Stimulated activated naive B cell treated with anti-CD40 and anti-IgM and Interleukin-4, amounts not matched to agents 10 μg/mL and 1 μg/mL and 100 μg/mL, for 72 hours (primary cell): ENCODE results near the gene PSMA6.
"Not testable (repeated sequence)": the region's sequence is repeated elsewhere in the genome, so short reads cannot be mapped to it uniquely, and the experiment has no call there.

Experiments used
- ATAC-seq, 2 donors: fragments of 150-1000 bp; cut with Tn5 transposase; replicated peaks; 2 replicates each; pipeline ENCODE4 v1.10.0; 2021; ENCODE audit warnings: moderate library complexity in 1 of 2
- DNase-seq: peaks from one replicate; pipeline ENCODE4 v3.0.0; 2021
- H3K27ac Mint-ChIP-seq: one replicate; pipeline ENCODE4 v1.8.0; 2022; ENCODE audit warnings: mild to moderate bottlenecking, mixed read lengths
- H3K27me3 Mint-ChIP-seq, 2 donors: one replicate each; pipeline ENCODE4 v1.8.0; 2022; ENCODE audit warnings: mixed read lengths in 2 of 2
- H3K36me3 Mint-ChIP-seq, 2 donors: one replicate each; pipeline ENCODE4 v1.8.0; 2022; ENCODE audit warnings: mixed read lengths in 2 of 2, mild to moderate bottlenecking in 1 of 2
- H3K4me1 Mint-ChIP-seq, 2 donors: one replicate each; pipeline ENCODE4 v1.8.0; 2022; ENCODE audit warnings: mixed read lengths in 2 of 2, mild to moderate bottlenecking in 1 of 2
- H3K4me3 Mint-ChIP-seq, 2 donors: one replicate each; pipeline ENCODE4 v1.8.0; 2022; ENCODE audit warnings: mild to moderate bottlenecking in 2 of 2, mixed read lengths in 2 of 2, moderate library complexity in 1 of 2
- H3K9me3 Mint-ChIP-seq, 2 donors: one replicate each; pipeline ENCODE4 v1.8.0; 2022; ENCODE audit warnings: mixed read lengths in 2 of 2, mild to moderate bottlenecking in 1 of 2

Gene PSMA6

DNA sequence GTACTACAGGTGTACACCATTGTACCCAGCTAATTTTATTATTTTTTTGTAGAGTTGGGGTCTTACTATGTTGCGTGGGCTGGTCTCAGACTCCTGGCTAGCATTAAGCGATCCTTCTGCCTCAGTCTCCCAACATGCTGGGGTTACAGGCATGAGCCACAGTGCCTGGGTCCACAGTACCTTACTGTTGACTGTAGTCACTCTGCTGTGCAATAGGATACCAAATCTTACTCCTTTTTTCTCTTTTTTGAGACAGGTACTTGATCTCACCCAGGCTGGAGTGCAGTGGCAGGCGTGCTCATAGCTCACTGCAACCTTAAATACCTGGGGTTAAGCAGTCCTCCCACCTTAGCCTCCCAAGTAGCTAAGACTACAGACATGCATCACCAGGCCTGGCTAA, 25.6 kb downstream of the PSMA6 start:
- Mint-ChIP-seq H3K4me3 (no peak overlapping the region), H3K4me1 (no peaks in the 10 kb centered on the region), H3K27me3 (no peaks in the 10 kb centered on the region), H3K9me3 (no peaks in the 10 kb centered on the region), H3K36me3 (peaks cover 15 to 37% of the 10 kb centered on the region in 2 donors), H3K27ac (no peak overlapping the region)
- ATAC-seq = no peak
- DNase-seq = no peak

DNA sequence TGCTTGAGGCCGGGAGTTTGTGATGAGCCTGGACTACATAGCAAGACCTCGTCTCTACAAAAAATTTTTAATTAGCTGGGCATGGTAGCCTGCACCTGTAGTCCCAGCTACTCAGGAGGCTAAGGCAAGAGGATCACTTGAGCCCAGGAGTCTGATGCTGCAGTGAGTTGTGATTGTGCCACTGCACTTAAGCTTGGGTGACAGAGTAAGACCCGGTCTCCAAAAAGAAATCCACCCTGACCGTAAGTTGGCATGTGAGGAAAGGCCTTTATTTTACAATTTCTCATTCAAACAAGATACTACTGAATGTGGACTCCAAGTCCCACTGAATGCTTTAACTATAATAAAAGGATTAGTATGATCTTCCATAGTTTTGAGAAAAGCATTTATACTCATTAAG, 27.3 kb downstream of the PSMA6 start:
- Mint-ChIP-seq H3K27ac (no peak overlapping the region), H3K36me3 (peaks cover 12 to 31% of the 10 kb centered on the region in 2 donors), H3K27me3 (no peaks in the 10 kb centered on the region), H3K4me3 (no peak overlapping the region), H3K9me3 (no peaks in the 10 kb centered on the region), H3K4me1 (no peaks in the 10 kb centered on the region)
- DNase-seq (no peak), ATAC-seq (no peak)

DNA sequence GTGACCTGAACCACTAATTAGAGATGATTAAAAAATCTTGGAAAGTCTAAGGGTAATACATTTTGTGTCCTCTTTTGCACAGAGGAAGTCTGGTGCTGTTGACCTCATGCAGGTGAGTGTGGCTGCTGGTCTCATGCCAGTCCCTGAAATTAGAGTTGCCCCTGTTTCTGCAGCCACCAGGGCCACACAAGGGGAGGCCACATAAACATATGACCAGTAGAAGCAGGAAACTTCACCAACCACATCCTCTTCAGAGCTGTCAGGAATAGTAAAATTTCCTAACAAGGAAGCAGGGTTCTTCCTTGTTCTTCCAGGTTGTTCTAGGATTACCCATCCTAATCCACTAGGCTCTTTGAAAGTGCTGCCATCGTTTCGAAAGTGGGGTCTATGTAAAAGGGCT, 28.3 kb downstream of the PSMA6 start:
- no peaks in the 10 kb centered on the region for H3K4me1 Mint-ChIP-seq
- ATAC-seq = no peak
- no peaks in the 10 kb centered on the region for H3K9me3 Mint-ChIP-seq
- H3K27me3 Mint-ChIP-seq = no peaks in the 10 kb centered on the region
- H3K27ac Mint-ChIP-seq = no peak overlapping the region
- H3K4me3 Mint-ChIP-seq = no peak overlapping the region
- no peak for DNase-seq
- peaks cover 5 to 23% of the 10 kb centered on the region in 2 donors for H3K36me3 Mint-ChIP-seq

- H3K4me3 Mint-ChIP-seq = no peak overlapping the region
These were observed 34.2 kb downstream of the PSMA6 start for GRCh38 chr14:35326375-35326774.

DNA sequence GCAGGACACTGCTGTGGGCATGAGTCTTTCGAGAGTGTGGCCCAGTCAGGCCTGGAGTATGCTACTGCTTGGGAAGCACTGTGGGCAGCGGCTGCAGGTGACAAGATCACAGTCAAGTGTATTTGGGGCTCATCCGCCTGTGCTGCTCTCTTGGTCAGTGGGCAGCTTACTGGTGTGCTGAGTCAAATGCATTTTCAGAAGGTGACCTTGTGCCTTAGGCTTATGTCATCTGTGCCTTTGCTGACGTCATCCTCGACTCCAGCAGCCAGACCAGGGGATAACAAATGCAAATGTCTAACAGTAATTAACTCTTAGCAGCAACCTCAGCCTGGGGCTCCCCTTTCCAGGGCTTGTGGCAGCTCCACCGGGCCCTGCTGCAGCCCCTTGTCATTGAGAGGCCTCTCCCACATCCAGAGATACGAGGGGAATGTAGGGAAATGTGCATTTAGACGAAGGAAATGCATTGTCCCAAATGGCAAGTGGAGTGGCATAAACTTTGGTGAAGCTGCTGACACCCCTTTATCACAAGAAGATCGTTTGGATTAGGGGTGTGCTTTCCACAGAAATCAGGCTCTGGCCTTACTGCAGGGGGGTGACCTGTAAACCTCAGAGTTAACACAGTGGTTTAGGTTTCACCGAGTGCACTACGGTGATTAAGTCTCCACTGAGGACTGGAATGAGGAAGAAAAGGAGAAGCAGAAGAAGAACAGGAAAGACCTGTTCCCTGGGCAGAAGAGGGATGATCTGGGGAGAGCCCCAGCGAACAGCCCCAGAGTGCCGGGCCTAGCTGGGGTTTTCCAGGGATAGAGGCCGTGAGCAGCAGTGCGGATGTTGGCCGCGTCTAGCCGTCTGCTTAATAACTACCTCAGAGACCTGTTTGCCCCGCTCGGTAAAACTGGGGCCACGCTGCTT, 39.7 kb downstream of the PSMA6 start:
- peak; percentile 62 to 71 for ATAC-seq
- no peaks in the 10 kb centered on the region for H3K9me3 Mint-ChIP-seq
- no peaks in the 10 kb centered on the region for H3K27me3 Mint-ChIP-seq
- H3K36me3 Mint-ChIP-seq = no peaks in the 10 kb centered on the region
- H3K27ac Mint-ChIP-seq = peak overlapping the region; percentile 44
- DNase-seq = peak; percentile 41
- peak overlapping the region; percentile 6 to 55 for H3K4me3 Mint-ChIP-seq
- peaks cover 26 to 39% of the 10 kb centered on the region in 2 donors for H3K4me1 Mint-ChIP-seq

More at GRCh38 chr14:35326375-35326774, 34.2 kb downstream of the PSMA6 start:
- H3K27ac Mint-ChIP-seq = no peak overlapping the region
- H3K4me1 Mint-ChIP-seq = peaks cover 2 to 7% of the 10 kb centered on the region in 2 donors
- H3K36me3 Mint-ChIP-seq = peaks cover 0 to 3% of the 10 kb centered on the region in 2 donors
- ATAC-seq (no peak), DNase-seq (no peak)
- H3K9me3 Mint-ChIP-seq = no peaks in the 10 kb centered on the region
- no peaks in the 10 kb centered on the region for H3K27me3 Mint-ChIP-seq

GRCh38 chr14:35332517-35333263, 40.5 kb downstream of the PSMA6 start:
- ATAC-seq = peak; percentile 61 to 66
- Mint-ChIP-seq H3K4me1 (peaks cover 26 to 39% of the 10 kb centered on the region in 2 donors), H3K9me3 (no peaks in the 10 kb centered on the region), H3K27ac (peak overlapping the region; percentile 44), H3K36me3 (no peaks in the 10 kb centered on the region), H3K4me3 (peak overlapping the region; percentile 44 to 55), H3K27me3 (no peaks in the 10 kb centered on the region)
- DNase-seq = no peak

DNA sequence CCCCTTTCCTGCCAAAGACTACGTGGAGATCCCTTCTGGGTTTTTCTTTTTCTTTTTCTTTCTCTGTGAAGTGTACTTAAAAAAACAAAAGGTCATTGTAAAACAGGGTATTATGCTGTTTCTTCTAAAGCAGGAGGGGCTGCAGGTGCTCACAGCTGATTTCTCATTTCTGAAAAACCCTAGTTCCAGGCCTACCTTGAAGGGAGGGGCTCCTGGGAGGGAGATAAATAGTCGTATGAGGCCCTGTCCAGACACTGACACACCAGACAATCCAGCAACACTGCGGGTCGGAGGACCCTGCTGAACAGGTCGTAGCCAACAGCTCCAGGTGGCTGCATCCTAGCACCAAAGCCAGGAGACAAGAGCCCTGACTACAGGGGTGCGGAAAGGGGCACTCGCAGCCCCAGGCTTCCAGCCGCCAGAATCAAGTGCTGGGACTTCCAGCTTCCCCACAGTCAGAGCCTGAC, 41.1 kb downstream of the PSMA6 start:
- peak overlapping the region; percentile 44 for H3K27ac Mint-ChIP-seq
- H3K4me1 Mint-ChIP-seq = peaks cover 26 to 39% of the 10 kb centered on the region in 2 donors
- H3K4me3 Mint-ChIP-seq = peak overlapping the region in 1 of 2 donors; percentile 41
- ATAC-seq (peak; percentile 15 to 32), DNase-seq (no peak)
- H3K27me3 Mint-ChIP-seq = no peaks in the 10 kb centered on the region
- H3K36me3 Mint-ChIP-seq = no peaks in the 10 kb centered on the region
- no peaks in the 10 kb centered on the region for H3K9me3 Mint-ChIP-seq

DNA sequence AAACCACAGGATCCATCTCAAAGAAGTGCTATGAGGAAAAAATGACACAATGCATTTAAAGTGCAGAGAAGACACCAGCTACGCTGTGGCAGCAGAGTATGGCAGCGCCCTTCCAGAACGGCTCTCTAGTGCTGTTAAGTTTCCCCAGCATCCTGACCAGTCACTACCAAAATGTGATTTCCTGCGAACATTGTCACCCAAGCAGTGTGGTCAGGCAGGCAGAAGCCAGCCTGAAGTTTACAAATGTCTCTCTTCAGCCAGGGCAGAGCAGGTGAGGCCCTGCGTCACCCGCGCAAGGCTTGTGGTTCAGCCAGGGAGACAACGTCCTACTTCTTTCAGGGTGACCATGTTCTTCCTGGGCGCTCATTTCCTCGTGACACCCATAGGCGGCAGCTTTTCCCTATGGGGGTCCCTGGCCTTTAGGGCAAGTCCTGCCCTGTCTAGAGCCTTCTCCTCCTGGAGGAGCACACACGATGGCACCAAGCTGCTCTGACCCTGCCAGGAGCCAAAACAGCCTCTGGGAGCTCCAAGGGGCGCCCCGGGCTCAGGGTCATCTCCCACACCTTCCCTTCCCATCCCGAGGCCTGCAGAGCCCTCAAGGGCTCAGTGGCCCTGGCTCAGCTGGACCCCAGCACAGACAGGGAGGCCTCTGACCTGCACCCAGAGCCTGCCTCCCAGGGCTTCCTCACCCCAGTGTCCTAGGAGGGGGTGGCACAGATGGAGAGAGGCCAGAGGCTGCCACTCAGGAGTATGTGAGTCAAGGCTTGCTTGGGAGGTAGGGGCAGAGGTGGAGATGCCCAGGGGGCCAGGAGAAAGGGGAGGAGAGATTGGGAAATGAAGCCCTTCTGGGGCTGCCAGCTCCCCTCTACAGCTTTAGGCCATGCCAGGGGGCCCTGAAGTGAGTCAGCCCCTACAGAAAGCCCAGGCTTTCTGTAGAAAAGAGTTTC, 41.9 kb downstream of the PSMA6 start:
- H3K4me3 Mint-ChIP-seq = peak overlapping the region in 1 of 2 donors; percentile 37
- H3K9me3 Mint-ChIP-seq = no peaks in the 10 kb centered on the region
- H3K27ac Mint-ChIP-seq = peak overlapping the region; percentile 91
- DNase-seq (no peak), ATAC-seq (peak; percentile 4 to 6)
- no peaks in the 10 kb centered on the region for H3K27me3 Mint-ChIP-seq
- H3K4me1 Mint-ChIP-seq = peaks cover 26 to 41% of the 10 kb centered on the region in 2 donors
- H3K36me3 Mint-ChIP-seq = no peaks in the 10 kb centered on the region

GRCh38 chr14:35335388-35336092, 43.4 kb downstream of the PSMA6 start:
- no peak overlapping the region for H3K27ac Mint-ChIP-seq
- DNase-seq = no peak
- H3K9me3 Mint-ChIP-seq = no peaks in the 10 kb centered on the region
- H3K4me3 Mint-ChIP-seq = no peak overlapping the region
- H3K36me3 Mint-ChIP-seq = no peaks in the 10 kb centered on the region
- H3K27me3 Mint-ChIP-seq = no peaks in the 10 kb centered on the region
- H3K4me1 Mint-ChIP-seq = peaks cover 38 to 49% of the 10 kb centered on the region in 2 donors
- ATAC-seq = no peak

- not testable (repeated sequence) for DNase-seq, ATAC-seq, H3K27me3 Mint-ChIP-seq, H3K36me3 Mint-ChIP-seq, H3K9me3 Mint-ChIP-seq, H3K4me3 Mint-ChIP-seq
- Mint-ChIP-seq H3K4me1 (peaks cover 39 to 54% of the 10 kb centered on the region in 2 donors), H3K27ac (peak overlapping the region; percentile 85)
These were observed 44.0 kb downstream of the PSMA6 start for GRCh38 chr14:35336171-35336493.

DNA sequence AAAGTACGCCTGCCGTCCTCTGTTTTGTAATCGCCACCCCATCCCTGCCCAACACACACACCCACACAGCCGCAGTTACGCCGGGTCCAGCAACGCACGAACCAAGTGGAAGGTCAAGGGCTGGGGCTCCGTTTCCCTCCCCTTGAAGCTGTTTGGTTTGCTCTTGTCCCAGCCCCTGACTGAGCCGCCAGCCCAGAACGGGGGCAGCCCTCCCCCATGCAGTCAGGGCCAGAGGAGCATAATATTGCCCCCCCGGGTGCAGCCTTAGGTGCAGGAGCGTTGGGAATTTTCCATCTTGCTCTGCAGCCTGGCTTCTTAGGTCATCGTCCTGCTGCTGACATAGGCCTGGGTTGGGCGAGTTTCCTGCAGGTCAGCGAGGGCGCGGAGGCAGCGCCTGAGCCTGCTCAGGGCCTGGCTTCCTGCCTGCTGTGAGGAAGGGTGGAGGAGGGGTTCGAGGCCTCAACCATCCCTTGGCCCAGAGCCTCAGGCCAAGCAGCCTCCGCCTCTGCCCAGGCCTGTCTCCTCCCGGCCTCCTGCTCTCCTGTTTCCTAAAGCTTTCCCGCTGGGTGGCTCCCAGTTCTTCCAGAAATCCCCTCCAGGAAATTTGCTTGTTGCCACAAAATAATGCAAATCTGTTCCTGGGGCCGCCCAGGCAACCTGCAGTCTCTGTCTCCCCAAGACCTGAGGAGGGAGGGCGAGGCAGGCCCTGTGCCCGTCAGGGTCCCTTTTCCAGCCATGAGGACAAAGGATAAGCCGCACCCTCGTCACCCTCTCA, 44.5 kb downstream of the PSMA6 start:
- DNase-seq (no peak), ATAC-seq (no peak)
- H3K27me3 Mint-ChIP-seq = no peaks in the 10 kb centered on the region
- H3K36me3 Mint-ChIP-seq = no peaks in the 10 kb centered on the region
- no peaks in the 10 kb centered on the region for H3K9me3 Mint-ChIP-seq
- H3K4me3 Mint-ChIP-seq = no peak overlapping the region
- H3K4me1 Mint-ChIP-seq = peaks cover 44 to 57% of the 10 kb centered on the region in 2 donors
- H3K27ac Mint-ChIP-seq = peak overlapping the region; percentile 85

DNA sequence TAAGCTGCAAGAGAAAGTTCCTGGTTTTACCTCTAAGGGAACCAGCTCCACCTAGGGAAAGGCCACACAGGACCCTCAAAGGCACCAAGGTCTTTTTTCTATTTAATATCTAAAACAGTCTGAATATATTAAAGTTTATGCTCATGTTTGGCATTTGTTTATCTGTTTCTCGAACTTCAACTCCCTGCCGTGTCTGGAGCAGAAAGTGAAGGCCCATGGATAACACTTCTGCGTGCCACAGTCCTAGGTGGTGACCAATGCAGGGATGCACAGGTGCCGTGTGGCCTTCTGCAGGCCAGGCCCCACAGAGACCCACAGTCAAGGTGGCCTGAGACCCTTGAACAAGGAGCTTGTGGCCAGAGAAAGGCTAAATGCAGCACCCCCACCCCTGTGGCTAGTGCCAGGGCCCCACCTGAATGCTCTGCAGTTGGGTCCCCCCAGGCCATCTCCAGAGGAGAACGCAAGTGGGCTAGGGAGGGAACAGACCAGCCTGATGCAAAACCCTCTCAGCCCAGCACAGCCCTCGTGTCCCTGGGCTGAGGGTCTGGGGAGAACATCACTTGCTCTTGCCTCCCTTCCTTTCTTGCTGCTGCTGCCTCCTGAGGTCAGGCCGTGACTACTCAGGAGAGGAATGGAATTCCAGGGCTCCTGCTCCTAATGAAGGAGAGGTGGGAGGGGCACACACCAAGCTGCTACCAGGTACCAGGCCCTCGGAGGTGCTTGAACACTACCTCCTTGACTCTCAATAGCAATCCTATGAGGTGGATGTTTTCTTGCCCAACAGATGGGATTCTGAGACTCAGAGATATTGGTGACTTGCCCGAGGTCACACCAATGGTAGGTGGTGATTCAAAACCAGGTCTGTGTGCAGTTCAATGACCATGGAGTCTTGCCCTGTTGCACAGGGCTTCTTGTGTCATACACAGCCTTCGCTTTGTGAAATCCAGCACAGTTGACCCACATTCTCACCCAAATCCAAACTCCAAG, 45.4 kb downstream of the PSMA6 start:
- ATAC-seq (no peak), DNase-seq (no peak)
- no peaks in the 10 kb centered on the region for H3K27me3 Mint-ChIP-seq
- no peaks in the 10 kb centered on the region for H3K36me3 Mint-ChIP-seq
- peaks cover 39 to 54% of the 10 kb centered on the region in 2 donors for H3K4me1 Mint-ChIP-seq
- H3K9me3 Mint-ChIP-seq = no peaks in the 10 kb centered on the region
- H3K27ac Mint-ChIP-seq = no peak overlapping the region
- no peak overlapping the region for H3K4me3 Mint-ChIP-seq
